Fibroblast of pulmonary artery (primary cell): ENCODE data around the gene TCF20.

Source experiments
- DNase-seq: peaks from one replicate; pipeline ENCODE4 v3.0.0-alpha.2; 2010; ENCODE audit warnings: low read depth
- H3K4me3 ChIP-seq: replicated peaks from 2 replicates; pipeline ENCODE4 v1.5.1; 2011; ENCODE audit warnings: low read depth, mild to moderate bottlenecking, control low read depth, low read length, moderate library complexity
- TF ChIP-seq, protein P1 (sequence below): IDR thresholded peaks from 2 replicates; pipeline ENCODE4 v1.5.1; 2011; ENCODE audit warnings: mild to moderate bottlenecking, control low read depth, low read length, inconsistent platforms; ENCODE audit errors: missing control alignments

Gene TCF20

GRCh38 chr22:42270510-42271190 is at the start of gene TCF20:
Gene TCF20 (minus strand): TSS chr22:42270653. CDS start chr22:42215305, 55,348 bp downstream.
- H3K4me3 ChIP-seq = peak within 1 kb of the TSS; percentile 86
- TF ChIP-seq, protein P1, sequence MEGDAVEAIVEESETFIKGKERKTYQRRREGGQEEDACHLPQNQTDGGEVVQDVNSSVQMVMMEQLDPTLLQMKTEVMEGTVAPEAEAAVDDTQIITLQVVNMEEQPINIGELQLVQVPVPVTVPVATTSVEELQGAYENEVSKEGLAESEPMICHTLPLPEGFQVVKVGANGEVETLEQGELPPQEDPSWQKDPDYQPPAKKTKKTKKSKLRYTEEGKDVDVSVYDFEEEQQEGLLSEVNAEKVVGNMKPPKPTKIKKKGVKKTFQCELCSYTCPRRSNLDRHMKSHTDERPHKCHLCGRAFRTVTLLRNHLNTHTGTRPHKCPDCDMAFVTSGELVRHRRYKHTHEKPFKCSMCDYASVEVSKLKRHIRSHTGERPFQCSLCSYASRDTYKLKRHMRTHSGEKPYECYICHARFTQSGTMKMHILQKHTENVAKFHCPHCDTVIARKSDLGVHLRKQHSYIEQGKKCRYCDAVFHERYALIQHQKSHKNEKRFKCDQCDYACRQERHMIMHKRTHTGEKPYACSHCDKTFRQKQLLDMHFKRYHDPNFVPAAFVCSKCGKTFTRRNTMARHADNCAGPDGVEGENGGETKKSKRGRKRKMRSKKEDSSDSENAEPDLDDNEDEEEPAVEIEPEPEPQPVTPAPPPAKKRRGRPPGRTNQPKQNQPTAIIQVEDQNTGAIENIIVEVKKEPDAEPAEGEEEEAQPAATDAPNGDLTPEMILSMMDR = no peak
- peak; percentile 72 for DNase-seq

DNA sequence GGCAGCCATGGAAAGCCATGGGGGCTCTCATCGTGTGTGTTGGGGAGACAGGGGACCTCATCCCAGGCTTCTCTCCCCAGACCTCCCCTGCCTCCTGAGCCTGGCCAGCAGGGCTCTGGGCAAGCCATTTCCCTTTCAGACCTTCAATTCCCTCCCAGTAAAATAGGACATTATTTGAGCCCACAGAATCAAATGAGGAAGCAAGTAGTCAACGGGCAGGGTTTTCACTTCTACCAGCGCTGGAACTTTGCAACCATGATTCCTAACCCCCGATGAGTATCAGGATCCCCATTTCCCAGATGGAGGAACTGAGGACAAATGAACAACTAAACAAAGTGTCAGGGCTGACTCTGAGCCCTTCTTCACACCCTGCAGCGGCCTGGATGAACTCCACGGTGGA is 48.9 kb upstream of the TCF20 start:
- H3K4me3 ChIP-seq = no peak overlapping the region
- no peak for DNase-seq
- TF ChIP-seq, protein P1 = no peak

DNA sequence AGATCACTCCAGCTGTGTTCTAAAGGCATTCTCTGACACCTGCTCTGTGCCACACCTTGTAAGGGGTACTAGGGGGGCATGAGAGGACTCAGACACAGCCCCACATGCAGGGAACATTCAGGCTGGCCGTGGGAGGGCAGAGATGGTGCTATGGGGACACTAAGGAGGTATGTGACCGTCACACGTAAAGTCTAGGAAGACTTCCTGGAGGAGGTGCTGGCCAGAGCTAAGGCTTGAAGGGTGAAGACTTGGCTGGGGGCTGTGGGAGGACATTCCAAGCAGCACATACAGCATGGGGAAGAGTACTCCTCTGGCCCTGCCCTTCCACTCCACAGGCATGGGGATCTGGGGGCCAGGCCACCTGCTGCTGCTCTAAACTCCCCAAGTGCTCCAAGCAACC is 48.5 kb upstream of the TCF20 start:
- TF ChIP-seq, protein P1 = no peak
- DNase-seq = no peak

GRCh38 chr22:42317691-42318547 is 47.5 kb upstream of the TCF20 start:
- no peak overlapping the region for H3K4me3 ChIP-seq
- TF ChIP-seq, protein P1 = no peak
- no peak for DNase-seq

More for the DNA sequence above, 48.5 kb upstream of the TCF20 start:
- no peak overlapping the region for H3K4me3 ChIP-seq

- DNase-seq = peak; percentile 17
- H3K4me3 ChIP-seq = no peak overlapping the region
- TF ChIP-seq, protein P1 = no peak
Observed at GRCh38 chr22:42317008-42317407, 46.6 kb upstream of the TCF20 start.

DNA sequence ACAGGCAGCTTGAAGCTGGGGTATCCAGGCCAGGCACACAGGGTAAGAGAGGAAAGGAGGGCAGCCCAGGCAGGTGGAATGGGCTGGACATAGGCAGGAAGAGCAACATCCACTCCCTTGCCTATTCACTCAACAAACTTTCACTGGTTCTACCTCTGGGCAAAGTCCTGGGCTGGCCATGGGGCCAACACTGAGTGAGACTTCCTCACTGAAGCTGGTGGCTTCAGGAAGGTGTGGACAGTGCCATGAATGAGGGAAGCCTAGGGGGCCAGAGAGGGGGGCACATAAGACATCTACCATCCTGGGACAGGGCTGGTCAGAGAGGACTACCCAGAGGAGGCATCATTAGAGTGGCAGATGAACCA is 44.9 kb upstream of the TCF20 start:
- TF ChIP-seq, protein P1 = no peak
- DNase-seq = no peak
- no peak overlapping the region for H3K4me3 ChIP-seq
